ENCODE measurements around the gene C1QB.

C1QB gene

GRCh38 chr1:22635436-22635835, 17.6 kb upstream of the C1QB start:
- DNase-seq = no peak

DNA sequence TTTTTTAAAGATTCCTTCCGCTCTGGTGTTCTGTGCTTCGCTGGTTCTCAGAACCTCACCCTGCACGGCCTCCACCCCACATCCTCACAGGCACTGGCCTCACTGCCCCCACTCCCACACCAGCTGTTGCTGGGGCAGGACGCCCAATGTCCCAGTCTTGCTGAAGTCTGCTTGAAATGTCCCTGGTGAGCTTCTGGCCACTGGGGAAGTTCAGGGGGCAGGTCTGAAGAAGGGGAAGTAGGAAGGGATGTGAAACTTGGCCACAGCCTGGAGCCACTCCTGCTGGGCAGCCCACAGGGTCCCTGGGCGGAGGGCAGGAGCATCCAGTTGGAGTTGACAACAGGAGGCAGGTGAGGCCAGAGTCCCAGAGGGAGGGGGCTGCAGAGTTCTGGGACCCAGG, 16.7 kb upstream of the C1QB start, which contains the start of gene C1QA:
C1QA (plus strand) TSS at position 276 of the 400 bp plus-strand sequence. CDS start 989 bp downstream, outside the sequence.
- no peak for DNase-seq

DNA sequence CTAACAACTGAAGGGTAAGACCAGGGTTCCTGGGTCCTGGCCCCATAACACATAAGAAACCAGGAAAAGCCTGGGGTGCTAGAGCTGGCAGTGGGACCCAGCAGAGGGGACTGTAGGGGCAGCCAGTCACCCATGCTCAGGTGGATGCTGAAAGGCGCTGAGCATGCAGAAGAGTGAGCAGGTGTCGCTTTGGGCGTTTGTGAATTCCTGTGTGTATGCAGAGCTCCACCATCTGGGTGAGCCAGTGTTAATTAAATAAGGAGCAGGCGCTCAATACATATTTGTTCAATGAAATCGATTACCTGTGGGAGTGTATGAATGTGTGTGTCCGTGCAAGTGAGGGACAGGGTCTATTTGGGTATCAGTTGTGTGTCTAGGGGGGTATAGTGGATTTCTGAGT, 16.1 kb upstream of the C1QB start:
- peak; percentile 30 for DNase-seq

GRCh38 chr1:22637907-22638445, 15.1 kb upstream of the C1QB start:
- DNase-seq = no peak

- DNase-seq = no peak
These were observed 14.4 kb upstream of the C1QB start for GRCh38 chr1:22638476-22639234.

DNA sequence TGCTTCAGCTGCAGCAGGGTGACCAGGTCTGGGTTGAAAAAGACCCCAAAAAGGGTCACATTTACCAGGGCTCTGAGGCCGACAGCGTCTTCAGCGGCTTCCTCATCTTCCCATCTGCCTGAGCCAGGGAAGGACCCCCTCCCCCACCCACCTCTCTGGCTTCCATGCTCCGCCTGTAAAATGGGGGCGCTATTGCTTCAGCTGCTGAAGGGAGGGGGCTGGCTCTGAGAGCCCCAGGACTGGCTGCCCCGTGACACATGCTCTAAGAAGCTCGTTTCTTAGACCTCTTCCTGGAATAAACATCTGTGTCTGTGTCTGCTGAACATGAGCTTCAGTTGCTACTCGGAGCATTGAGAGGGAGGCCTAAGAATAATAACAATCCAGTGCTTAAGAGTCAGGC, 13.8 kb upstream of the C1QB start:
- no peak for DNase-seq

DNA sequence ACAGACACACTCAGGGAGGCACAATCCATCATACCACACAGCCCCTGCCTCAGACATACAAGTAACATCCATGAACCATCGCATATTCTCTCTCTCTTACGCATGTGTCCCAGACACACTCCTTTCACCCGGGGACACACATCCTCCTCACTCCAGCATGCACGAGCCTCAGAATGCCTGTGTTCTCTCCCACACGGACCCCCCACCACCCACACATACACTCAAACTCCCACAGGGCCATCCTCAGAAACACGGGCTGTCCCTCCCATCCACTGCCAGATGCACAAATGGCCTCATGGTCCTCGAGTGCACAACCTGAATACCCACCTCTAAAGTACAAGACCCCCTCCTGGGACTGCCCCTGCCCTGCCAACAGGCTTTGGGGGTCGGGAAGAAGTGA, 11.8 kb upstream of the C1QB start:
- no peak for DNase-seq

DNA sequence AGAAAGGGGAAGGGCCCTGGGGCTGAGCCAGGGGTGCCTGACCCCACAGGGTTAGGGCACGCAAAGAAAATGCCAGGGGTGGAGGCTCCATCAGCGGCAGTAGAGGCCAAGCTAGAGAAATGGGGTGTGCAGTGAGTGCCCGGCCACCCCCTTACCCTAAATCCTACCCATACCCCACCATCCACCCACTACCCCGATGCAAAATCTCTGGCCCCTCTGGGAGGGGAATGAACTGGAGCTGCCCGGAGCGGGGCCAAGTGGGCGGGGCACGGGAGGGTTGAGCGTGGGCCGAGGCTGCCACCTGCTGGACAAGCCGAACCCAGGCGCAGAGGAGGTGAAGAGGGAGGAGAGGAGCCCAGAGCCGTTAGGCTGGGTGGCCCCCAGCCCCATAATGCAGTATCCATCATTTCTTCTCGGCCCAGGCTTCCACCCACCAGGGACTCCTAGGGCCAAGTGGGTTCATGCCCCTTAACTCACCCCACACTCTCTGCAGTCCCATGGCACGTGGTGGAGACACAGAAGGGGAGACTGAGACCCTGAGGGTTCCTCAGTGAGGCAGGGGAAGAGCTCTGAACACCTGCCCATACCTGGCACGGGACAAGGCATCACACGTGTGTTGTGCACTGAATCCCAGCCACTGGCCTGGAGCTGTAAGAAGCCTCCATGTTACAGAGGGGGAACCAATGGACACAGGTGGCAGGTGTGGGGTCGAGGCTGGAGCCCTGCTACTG, 11.0 kb upstream of the C1QB start:
- DNase-seq = peak; percentile 74

- no peak for DNase-seq
These were observed 9.7 kb upstream of the C1QB start, which contains the start of gene C1QC for GRCh38 chr1:22643381-22643780. TSS of gene C1QC (plus strand) at chr1:22643633. CDS start at chr1:22644024, 391 bp downstream.

GRCh38 chr1:22643928-22644327, 9.1 kb upstream of the C1QB start:
- DNase-seq = no peak

GRCh38 chr1:22645931-22646330, 7.1 kb upstream of the C1QB start:
- DNase-seq = no peak

DNA sequence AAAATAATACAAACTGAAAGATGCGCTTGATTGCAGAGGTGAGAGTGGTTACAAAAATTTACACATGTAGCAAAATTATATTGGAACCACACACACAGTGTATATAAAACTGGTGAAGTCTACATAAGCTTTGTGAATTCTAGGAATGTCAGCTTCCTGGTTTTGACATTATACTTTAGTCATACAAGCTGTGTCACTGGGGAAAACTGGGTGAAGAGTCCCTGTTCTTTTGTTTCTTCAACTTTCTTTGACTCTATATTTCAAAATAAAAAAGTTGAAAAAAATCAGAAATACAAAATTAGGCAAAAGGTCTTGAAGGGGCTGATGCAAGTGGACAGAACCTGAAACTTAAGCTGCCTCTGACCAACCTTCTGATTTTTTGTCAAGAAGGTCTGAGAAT, 6.7 kb upstream of the C1QB start:
- DNase-seq = no peak

DNA sequence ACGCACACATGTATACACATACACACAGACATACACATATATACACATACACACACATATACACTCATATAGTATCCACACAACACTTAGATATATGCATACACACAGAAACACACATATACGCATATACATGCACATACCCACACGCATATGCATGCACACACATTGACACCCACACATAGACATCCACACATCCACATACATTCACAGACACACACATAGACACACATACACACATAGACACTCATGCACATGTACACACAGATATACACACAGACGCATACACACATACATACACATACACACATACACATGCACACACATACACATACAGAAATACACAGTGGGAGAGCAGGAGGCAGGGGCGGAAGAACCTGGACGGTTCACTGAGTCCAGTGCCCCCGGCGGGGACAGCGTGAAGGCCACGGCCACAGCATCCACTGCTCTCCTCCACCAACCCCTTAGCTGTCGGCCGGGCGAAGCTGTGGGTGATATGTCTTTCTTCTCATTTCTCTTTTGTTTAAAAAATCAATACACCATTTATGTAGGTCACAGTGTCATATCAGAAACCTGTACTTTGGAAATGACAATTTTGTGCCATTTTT, 2.8 kb upstream of the C1QB start:
- no peak for DNase-seq

DNA sequence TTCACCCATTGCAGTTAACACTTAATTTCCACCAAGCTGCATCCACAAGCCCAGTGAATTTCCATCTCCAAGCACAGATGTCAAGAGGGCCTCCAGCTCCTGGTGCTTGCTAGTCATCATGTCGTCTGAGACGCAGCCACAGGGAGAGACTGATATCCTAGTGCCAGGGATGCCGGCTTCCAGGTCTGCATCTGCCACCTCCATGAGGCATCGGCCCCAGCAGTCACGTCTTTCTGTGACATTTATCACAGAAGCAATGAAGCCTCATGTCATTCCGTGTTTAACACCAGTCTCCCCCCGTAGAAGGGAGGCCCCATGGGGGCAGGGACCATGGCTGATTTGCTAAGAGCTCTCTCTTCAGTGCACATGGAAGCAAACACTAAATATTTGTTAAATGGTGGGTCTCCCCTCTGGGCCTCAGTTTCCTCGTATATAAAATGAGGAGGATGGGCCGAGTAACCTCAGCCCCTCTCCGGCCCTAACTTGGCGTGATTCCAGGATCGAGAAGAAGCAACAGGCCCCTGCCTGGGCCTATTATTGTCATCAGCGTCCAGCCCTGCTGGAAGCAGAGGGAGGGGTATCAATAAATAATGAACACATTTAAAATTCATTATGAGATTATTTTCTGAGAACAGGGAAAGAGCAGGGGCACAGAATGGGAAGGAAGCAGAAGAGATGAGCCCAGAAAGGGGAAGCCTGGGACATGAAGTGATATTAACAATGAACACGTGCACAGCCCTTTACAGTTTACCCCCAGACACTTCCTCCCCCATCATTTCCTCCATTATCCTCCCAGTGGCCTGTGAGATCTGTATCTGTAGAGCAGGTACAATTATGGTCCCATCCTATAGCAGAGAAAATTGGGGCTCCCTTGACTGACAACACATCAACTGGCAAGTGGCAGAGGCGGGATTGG, 837 bp upstream of the C1QB start:
- no peak for DNase-seq

DNA sequence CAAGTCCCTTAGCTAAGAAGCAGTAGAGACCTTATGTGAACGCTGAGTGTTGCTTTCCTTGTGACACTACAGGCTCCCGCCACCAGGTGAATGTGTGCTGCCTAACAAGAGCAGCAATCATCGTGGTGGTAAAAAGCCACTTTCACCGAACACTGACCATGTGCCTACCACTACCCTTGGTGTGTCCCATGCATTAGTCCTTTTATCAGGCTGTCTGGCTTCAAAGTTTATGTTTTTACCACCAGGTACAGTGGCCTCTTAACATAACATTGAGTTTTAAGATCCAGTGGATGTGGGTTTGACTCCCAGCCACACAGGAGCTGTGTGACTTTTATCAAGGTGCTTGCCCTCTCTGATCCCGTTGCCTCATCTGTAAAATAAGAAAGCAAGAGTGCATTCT, 1.7 kb downstream of the C1QB start:
- no peak for DNase-seq

DNA sequence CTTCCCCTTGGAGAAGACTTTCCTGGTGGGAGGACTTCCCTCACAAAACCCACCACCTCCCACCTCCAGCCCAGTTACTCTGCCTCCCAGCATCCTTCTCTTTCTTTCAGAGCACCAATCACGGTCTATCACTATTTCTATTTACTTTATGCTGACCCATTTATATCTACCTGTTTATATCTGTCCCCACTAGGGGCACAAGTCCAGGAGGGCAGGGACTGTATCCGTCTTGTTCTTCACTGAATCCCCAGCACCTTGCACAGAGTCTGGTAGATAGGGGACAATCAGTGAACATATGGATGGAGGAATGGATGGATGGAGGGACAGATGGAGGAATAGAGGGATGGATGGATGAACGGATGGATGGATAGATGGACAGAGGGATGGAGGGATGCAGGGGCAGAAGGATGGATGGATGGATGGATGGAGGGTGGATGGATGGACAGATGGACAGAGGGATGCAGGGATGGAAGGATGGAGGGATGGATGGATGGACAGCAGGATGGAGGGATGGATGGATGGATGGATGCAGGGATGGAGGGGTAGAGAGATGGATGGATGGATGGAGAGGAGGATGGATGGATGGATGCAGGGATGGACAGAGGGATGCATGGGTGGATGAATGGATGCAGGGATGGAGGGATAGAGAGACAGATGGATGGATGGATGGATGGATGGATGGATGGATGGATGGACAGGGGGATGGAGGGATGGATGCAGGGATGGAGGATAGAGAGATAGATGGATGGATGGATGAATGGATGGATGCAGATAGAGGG, 5.5 kb downstream of the C1QB start:
- no peak for DNase-seq

DNA sequence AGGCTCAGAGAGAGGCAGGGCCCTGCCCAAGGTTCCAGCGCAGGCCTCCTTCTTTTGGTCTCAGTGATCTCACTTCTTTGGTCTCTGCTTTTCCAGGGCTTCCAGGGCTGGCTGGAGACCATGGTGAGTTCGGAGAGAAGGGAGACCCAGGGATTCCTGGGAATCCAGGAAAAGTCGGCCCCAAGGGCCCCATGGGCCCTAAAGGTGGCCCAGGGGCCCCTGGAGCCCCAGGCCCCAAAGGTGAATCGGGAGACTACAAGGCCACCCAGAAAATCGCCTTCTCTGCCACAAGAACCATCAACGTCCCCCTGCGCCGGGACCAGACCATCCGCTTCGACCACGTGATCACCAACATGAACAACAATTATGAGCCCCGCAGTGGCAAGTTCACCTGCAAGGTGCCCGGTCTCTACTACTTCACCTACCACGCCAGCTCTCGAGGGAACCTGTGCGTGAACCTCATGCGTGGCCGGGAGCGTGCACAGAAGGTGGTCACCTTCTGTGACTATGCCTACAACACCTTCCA, 7.7 kb downstream of the C1QB start:
- no peak for DNase-seq

- DNase-seq = no peak
These were observed 8.8 kb downstream of the C1QB start for GRCh38 chr1:22661880-22662279.

GRCh38 chr1:22662318-22662717, 9.3 kb downstream of the C1QB start:
- no peak for DNase-seq

DNA sequence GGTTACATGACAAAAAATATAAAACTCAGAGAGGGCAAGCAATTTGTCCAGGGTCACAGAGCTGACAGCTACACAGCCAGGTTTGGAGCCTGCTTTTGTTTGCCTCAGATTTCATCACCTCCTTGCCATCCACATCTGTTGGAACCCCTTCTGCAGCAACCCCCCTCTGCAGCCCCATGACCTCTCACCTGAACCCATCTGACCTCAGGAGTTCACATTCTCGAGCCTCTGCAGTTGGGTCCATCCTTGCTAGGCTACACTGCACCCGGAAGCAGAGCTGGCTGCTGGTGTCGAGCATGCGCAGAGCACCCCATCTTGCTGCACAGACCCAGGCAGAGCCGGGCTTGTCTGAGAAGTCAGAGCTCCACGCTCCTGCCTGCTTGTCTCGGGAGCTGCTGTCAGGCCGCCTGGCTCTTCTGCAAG, 10.0 kb downstream of the C1QB start:
- no peak for DNase-seq

GRCh38 chr1:22665752-22666151, 12.7 kb downstream of the C1QB start:
- DNase-seq = no peak

Measured in NCI-H2107 (cell line).